ENCODE data around the gene SUPT5H.

The SUPT5H gene

GRCh38 chr19:39445196-39446111, at the start of gene SUPT5H:
Gene SUPT5H, plus strand, starts transcription at chr19:39445582. Its CDS starts 309 bp downstream, at chr19:39445891.
- DNase-seq (ENCODE audit: low read depth, low spot score), result peak; percentile 95

- no peak for DNase-seq (ENCODE audit: low read depth, low spot score)
These were observed 47.8 kb upstream of the SUPT5H start for GRCh38 chr19:39397360-39398296.

GRCh38 chr19:39398297-39398864, 47.0 kb upstream of the SUPT5H start:
- no peak for DNase-seq (ENCODE audit: low read depth, low spot score)

GRCh38 chr19:39399668-39400050, 45.7 kb upstream of the SUPT5H start:
- no peak for DNase-seq (ENCODE audit: low read depth, low spot score)

- DNase-seq (ENCODE audit: low read depth, low spot score), result no peak
These were observed 45.3 kb upstream of the SUPT5H start for GRCh38 chr19:39400061-39400460.

GRCh38 chr19:39401070-39401548, 44.3 kb upstream of the SUPT5H start:
- DNase-seq (ENCODE audit: low read depth, low spot score), result no peak

- DNase-seq (ENCODE audit: low read depth, low spot score), result no peak
These were observed 43.6 kb upstream of the SUPT5H start for GRCh38 chr19:39401549-39402345.

- DNase-seq (ENCODE audit: low read depth, low spot score), result no peak
These were observed 42.8 kb upstream of the SUPT5H start for GRCh38 chr19:39402346-39403300.

- DNase-seq (ENCODE audit: low read depth, low spot score), result peak; percentile 96
These were observed 41.8 kb upstream of the SUPT5H start for GRCh38 chr19:39403331-39404312.

- no peak for DNase-seq (ENCODE audit: low read depth, low spot score)
These were observed 40.0 kb upstream of the SUPT5H start for GRCh38 chr19:39405261-39405957.

- no peak for DNase-seq (ENCODE audit: low read depth, low spot score)
These were observed 39.3 kb upstream of the SUPT5H start for GRCh38 chr19:39405958-39406655.

- DNase-seq (ENCODE audit: low read depth, low spot score), result no peak
These were observed 38.5 kb upstream of the SUPT5H start, which contains the start of gene ZFP36 for GRCh38 chr19:39406656-39407409. Gene ZFP36, plus strand, starts transcription at chr19:39406847. Its CDS starts 58 bp downstream, at chr19:39406905.

GRCh38 chr19:39407410-39407659, 38.0 kb upstream of the SUPT5H start:
- no peak for DNase-seq (ENCODE audit: low read depth, low spot score)

GRCh38 chr19:39407660-39408391, 37.6 kb upstream of the SUPT5H start:
- DNase-seq (ENCODE audit: low read depth, low spot score), result no peak

GRCh38 chr19:39408392-39409207, 36.8 kb upstream of the SUPT5H start:
- no peak for DNase-seq (ENCODE audit: low read depth, low spot score)

Measured in smooth muscle cell of the brain vasculature (primary cell).